Prostate gland (tissue), 2 donors: ENCODE measurements around the gene ASIP.

Experiments used
- CTCF ChIP-seq, 4 experiments: fragments of 200-600 bp in 2 of 4; fragments of 450-650 bp in 2 of 4; sonication (generic) in 2 of 4; IDR thresholded peaks; 1 replicate in 3 of 4; 2 replicates in 1 of 4; pipeline ENCODE4 v1.5.1; 2016 to 2019; ENCODE audit warnings: antibody characterized with exemption in 4 of 4, mild to moderate bottlenecking in 2 of 4, moderate library complexity in 2 of 4
- POLR2A ChIP-seq: fragments of 450-650 bp; IDR thresholded peaks from one replicate; pipeline ENCODE4 v1.6.1; 2016; ENCODE audit warnings: antibody characterized with exemption, mild to moderate bottlenecking
- POLR2AphosphoS5 ChIP-seq: sonication (generic); formaldehyde crosslinking; IDR thresholded peaks from one replicate; pipeline ENCODE4 v1.6.1; 2017; ENCODE audit warnings: antibody characterized with exemption

GRCh38 chr20:34222208-34222607, 19.0 kb upstream of the ASIP start:
- TF ChIP-seq CTCF (IDR thresholded peaks at IDR 0.05): no peak
- TF ChIP-seq POLR2A: no peak
- TF ChIP-seq POLR2AphosphoS5: no peak
